Measurements from ENCODE around the gene KDM4C. TPM values are rescaled to one million over a fixed set of nuclear protein-coding genes. Genes with fewer than 3 reads are reported as not detected.

The KDM4C gene
- total and polyA plus RNA-seq, 2 donors (not counting 1 experiment from before 2014, with no cell fraction given): 49.7 to 141 TPM

DNA sequence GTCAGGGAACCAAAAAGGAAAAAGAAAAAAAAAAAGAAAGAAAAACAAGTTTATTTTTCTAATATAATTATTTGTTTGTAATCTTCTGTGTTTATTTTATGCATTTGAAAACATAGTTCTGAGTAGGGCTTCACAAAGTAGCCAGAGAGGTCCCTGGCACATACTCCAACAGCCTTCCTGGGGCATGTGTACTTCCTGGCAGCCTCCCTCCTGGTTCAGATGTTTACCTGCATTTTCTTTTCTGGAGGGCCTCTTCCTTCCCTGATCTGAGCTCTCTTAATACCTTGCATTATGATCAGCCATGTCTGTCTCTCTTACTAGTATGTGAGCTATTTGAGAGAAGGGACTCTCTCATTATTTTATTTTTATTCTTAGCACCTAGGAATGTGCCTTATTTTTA lies 361.8 kb downstream of the KDM4C start:
- Mint-ChIP-seq H3K9me3 (ENCODE audit: insufficient read depth) (no peaks in the 10 kb centered on the region), H3K4me3 (no peak overlapping the region), H3K27me3 (no peaks in the 10 kb centered on the region), H3K4me1 (peaks cover 24% of the 10 kb centered on the region), H3K27ac (no peak overlapping the region)
- no peak for ATAC-seq (ENCODE audit: low read depth)
- Histone ChIP-seq H3K9me3 (ENCODE audit: control extremely low read depth in 1 of 3, control insufficient read depth in 2 of 3, insufficient read depth in 1 of 3, low read length in 2 of 3) (no peaks in the 10 kb centered on the region), H3K4me1 (ENCODE audit: control insufficient read depth in 2 of 2, insufficient read depth in 2 of 2, low read length in 2 of 2) (no peaks in the 10 kb centered on the region), H3K4me3 (ENCODE audit: control extremely low read depth in 1 of 5, extremely low read depth in 1 of 5, insufficient read depth in 1 of 5, low read depth in 2 of 5, low read length in 4 of 5) (no peak overlapping the region), H3K9ac (ENCODE audit: low read length) (no peak overlapping the region), H3K27ac (ENCODE audit: low read length in 2 of 2) (no peak overlapping the region), H3K4me2 (replicated peaks; ENCODE audit: low read depth, low read length, poor library complexity, severe bottlenecking) (no peak overlapping the region), H3K79me2 (ENCODE audit: control insufficient read depth, insufficient read depth, low read length) (no peaks in the 10 kb centered on the region), H3K36me3 (replicated peaks in 1 of 2; ENCODE audit: control extremely low read depth in 1 of 2, control insufficient read depth in 1 of 2, extremely low read depth in 1 of 2, insufficient read depth in 2 of 2, low read length in 1 of 2) (peaks cover 0 to 61% of the 10 kb centered on the region in 2 experiments), H4K20me1 (ENCODE audit: control insufficient read depth, insufficient read depth, low read length, poor library complexity, severe bottlenecking) (peaks cover 10% of the 10 kb centered on the region), H3K27me3 (replicated peaks in 1 of 4; ENCODE audit: control extremely low read depth in 1 of 4, control insufficient read depth in 3 of 4, insufficient read depth in 4 of 4, low read length in 3 of 4) (no peaks in the 10 kb centered on the region), H2AFZ (ENCODE audit: insufficient read depth, low read depth, low read length, poor library complexity, severe bottlenecking) (no peak overlapping the region)
- no peak for DNase-seq
- CTCF ChIA-PET: no interaction called here
- intact Hi-C loops (cut with micrococcal nuclease): no loop called here
- no peak for TF ChIP-seq EZH2 (IDR thresholded peaks at IDR 0.05; ENCODE audit: borderline replicate concordance, insufficient read depth, low read depth, low read length, poor library complexity, severe bottlenecking)
- TF ChIP-seq, protein P1, sequence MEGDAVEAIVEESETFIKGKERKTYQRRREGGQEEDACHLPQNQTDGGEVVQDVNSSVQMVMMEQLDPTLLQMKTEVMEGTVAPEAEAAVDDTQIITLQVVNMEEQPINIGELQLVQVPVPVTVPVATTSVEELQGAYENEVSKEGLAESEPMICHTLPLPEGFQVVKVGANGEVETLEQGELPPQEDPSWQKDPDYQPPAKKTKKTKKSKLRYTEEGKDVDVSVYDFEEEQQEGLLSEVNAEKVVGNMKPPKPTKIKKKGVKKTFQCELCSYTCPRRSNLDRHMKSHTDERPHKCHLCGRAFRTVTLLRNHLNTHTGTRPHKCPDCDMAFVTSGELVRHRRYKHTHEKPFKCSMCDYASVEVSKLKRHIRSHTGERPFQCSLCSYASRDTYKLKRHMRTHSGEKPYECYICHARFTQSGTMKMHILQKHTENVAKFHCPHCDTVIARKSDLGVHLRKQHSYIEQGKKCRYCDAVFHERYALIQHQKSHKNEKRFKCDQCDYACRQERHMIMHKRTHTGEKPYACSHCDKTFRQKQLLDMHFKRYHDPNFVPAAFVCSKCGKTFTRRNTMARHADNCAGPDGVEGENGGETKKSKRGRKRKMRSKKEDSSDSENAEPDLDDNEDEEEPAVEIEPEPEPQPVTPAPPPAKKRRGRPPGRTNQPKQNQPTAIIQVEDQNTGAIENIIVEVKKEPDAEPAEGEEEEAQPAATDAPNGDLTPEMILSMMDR (IDR thresholded peaks at IDR 0.05): no peak
- POLR2A ChIA-PET: no interaction called here

DNA sequence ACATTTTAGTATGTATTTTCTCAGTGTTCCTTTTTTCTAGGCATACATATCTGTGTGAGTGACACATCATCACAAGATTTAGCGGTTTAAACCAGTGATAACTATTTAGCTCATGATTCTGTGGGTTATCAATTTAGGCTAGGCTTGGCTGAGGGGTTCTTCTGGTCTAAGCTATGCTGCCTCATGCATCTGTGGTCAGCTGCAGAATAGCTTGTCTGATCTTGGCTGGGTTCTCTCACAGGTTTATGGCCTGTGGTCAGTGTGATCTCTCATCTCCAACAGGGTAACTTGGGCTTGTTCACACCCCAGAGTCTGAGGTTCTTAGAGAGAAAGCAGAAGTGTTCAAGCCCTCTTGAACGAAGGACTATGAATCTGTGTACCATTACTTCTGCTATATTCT lies 363.3 kb downstream of the KDM4C start:
- Histone ChIP-seq H3K27me3 (replicated peaks in 1 of 4; ENCODE audit: control extremely low read depth in 1 of 4, control insufficient read depth in 3 of 4, insufficient read depth in 4 of 4, low read length in 3 of 4) (no peaks in the 10 kb centered on the region), H3K9me3 (ENCODE audit: control extremely low read depth in 1 of 3, control insufficient read depth in 2 of 3, insufficient read depth in 1 of 3, low read length in 2 of 3) (no peaks in the 10 kb centered on the region), H3K79me2 (ENCODE audit: control insufficient read depth, insufficient read depth, low read length) (no peaks in the 10 kb centered on the region), H3K4me1 (ENCODE audit: control insufficient read depth in 2 of 2, insufficient read depth in 2 of 2, low read length in 2 of 2) (no peaks in the 10 kb centered on the region), H4K20me1 (ENCODE audit: control insufficient read depth, insufficient read depth, low read length, poor library complexity, severe bottlenecking) (peaks cover 15% of the 10 kb centered on the region), H3K4me2 (replicated peaks; ENCODE audit: low read depth, low read length, poor library complexity, severe bottlenecking) (no peak overlapping the region), H3K27ac (ENCODE audit: low read length in 2 of 2) (peak overlapping the region in 1 of 2 donors; percentile 23), H2AFZ (ENCODE audit: insufficient read depth, low read depth, low read length, poor library complexity, severe bottlenecking) (no peak overlapping the region), H3K4me3 (ENCODE audit: control extremely low read depth in 1 of 5, extremely low read depth in 1 of 5, insufficient read depth in 1 of 5, low read depth in 2 of 5, low read length in 4 of 5) (no peak overlapping the region), H3K36me3 (replicated peaks in 1 of 2; ENCODE audit: control extremely low read depth in 1 of 2, control insufficient read depth in 1 of 2, extremely low read depth in 1 of 2, insufficient read depth in 2 of 2, low read length in 1 of 2) (peaks cover 0 to 64% of the 10 kb centered on the region in 2 experiments), H3K9ac (ENCODE audit: low read length) (no peak overlapping the region)
- TF ChIP-seq, protein P1 (IDR thresholded peaks at IDR 0.05): no peak
- no peak for TF ChIP-seq EZH2 (IDR thresholded peaks at IDR 0.05; ENCODE audit: borderline replicate concordance, insufficient read depth, low read depth, low read length, poor library complexity, severe bottlenecking)
- ChIA-PET POLR2A (no interaction called here), CTCF (no interaction called here)
- intact Hi-C loops (cut with micrococcal nuclease): no loop called here
- H3K9me3 Mint-ChIP-seq (ENCODE audit: insufficient read depth): no peaks in the 10 kb centered on the region
- no peak for ATAC-seq (ENCODE audit: low read depth)
- no peaks in the 10 kb centered on the region for H3K27me3 Mint-ChIP-seq
- peaks cover 24% of the 10 kb centered on the region for H3K4me1 Mint-ChIP-seq
- DNase-seq: no peak
- no peak overlapping the region for H3K4me3 Mint-ChIP-seq
- H3K27ac Mint-ChIP-seq: peak overlapping the region; percentile 48
- 100% methylated on average over 1 of the region's 2 CpGs for WGBS (ENCODE audit: insufficient coverage)
